GM21576 (cell line): ENCODE results near the gene PTPRK.
"Not testable (repeated sequence)": the region's sequence is repeated elsewhere in the genome, so short reads cannot be mapped to it uniquely, and the experiment has no call there.

Experiments
- ATAC-seq: cut with Tn5 transposase; IDR thresholded peaks from one replicate; pipeline ENCODE4 v1.9.1; 2021; ENCODE audit warnings: mild to moderate bottlenecking, moderate library complexity; ENCODE audit not compliant: unreplicated experiment

PTPRK gene

DNA sequence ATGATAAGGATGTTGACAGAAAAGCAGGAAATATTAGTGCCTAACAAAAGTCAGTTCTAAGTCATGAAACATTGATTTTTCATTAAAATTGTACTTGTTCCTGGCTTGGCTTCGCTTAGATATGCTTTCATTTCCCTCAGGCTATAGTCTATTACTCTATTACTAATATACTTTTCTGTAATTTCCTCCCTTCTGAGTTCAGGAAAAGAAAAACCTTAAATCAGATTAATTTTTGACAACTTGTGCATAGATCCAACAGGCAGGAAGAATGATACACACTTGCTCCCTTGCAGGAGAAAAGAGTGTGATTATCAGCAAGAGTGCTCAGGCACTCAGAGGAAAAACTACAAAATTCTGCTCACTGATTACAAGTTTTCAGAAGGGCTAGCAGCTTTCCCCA, 474.4 kb downstream of the PTPRK start:
- no peak for ATAC-seq

DNA sequence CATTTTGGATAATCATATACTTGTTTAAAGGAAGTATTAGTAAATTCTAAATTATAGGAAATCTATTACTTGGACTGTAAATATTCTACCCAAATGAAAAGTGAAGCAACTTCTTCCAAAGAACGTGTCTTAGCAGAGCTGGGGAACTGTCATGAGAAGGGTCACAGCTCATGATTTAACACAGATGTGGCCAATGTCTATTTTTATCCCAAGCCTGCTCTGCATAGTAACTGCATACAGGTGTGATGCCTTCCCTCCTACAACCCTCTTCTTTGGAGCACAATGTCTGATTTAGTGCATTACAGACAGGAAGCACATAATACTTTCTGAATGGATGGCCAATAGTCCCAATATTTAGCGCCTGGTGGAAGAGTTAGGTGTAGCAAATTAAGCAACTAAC, 480.9 kb downstream of the PTPRK start:
- no peak for ATAC-seq

DNA sequence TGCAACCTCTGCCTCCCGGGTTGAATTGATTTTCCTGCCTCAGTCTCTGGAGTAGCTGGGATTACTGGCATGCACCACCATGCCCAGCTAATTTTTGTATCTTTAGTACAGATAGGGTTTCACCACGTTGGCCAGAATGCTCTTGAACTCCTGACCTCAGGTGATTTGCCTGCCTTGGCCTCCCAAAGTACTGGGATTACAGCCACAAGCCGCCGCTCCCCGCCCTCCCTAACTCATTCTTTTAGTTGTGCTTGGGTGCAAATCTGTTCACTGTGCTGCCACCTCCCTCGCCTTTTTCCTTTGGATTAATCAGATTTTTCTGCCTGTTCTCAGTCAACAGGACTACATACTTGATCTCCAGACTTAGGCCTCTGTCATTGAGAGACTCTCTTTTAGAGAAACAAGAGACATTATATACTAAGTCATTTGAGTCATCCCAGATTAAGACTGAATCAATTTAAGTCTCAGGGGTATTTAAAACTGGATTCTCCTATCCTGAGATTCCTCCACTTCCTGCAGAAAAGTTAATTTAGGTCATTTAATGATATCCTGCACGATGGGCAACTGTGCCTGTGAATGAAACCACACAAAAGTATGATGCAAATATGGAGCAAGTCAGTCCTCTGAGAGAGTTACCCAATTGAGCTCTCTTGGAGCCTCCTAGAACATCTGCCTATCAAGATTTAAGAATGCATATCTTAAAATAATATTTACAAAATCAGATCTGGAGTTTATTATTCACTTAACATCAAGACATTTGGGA, 483.4 kb downstream of the PTPRK start:
- no peak for ATAC-seq

DNA sequence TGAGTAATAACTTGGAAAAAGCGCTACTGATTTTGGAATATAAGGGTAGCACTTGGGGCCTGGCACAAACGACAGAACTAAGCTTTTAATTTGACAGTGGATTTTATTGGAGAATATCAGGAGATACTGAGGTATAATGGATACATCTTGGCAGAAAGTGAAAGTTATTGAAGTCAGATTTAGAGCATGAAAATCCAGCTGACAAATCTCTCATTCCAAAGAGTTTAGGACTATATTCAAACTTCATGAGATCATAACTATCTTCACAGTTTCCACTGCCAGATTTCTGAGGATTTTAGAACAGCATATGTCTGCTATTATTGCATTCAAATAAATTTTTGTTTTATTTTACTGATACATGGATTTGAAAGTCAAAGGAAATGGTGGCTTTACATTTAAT, 487.2 kb downstream of the PTPRK start:
- ATAC-seq, result no peak

DNA sequence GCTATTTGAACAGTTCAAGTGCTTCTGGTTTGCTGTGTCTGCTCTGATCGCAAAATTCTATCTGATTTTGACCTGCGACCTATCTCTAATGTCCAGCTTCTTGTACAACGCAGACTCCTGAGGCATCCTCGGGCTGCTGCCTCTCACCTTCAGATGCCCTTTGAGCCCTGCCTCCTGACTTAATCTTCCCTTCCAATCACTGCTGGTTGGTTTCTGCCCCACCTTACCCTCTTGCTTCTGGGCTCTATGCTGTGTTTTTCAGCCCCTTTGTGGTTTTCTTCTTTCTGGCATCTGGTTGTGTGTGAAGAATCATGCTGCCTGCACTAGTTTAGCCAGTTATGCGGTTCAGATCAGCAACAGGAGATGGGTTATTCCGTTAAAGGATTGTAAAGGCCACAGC, 488.4 kb downstream of the PTPRK start:
- ATAC-seq, result no peak

DNA sequence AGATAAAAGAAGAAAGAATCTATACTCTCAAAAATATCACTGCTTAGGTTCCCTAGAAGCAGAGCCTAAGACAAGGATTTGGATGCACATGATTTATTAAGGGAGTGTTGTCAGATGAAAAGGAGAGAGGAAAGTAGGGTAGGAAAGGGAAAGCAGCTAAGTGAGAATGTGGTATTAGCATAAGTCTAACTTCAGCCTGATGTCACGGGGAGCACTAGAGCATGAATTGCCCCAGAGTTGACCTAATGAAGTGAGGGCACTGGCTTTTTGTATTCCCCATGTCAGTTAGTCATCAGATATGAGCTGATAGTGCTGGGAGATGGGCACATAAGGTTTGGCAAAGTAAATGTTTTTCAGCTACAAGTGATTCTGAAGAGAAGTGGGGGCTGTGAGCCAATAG, 490.6 kb downstream of the PTPRK start:
- ATAC-seq, result no peak

DNA sequence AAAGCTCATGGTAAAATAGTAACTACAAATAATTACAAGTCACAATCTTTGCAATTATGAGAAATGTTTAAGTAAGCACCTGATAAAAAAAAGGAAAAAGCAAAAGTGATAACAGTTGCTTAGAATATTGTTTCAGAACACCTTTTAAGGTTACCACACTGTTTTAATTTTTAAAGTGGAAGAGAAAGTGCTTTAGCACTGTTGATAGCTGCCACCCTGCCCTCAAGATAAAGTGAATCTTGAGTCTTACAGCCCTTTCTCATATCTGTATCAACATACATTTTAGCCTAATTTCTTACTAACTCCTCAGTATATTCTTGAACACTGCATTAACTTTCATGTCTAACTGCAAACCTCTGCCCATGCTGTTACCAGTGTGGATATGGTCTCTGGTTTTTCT, 492.2 kb downstream of the PTPRK start:
- ATAC-seq, result no peak

DNA sequence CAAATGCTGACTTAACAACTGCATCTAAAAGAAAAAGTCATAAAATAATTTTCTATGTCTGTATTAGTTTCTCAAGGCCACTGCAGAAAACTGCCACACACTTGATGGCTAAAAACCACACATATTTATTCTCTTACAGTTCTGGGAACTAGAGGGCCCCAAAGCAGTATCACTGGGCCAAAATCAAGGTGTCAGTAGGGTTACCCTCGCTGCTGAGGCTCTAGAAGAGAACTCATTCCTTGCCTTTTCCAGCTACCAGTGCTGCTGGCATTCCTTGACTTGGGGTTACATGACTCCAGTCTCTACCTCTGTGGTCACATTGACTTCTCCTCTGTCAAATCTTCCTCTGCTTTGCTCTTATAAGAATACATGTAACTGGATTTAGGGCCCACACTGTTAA, 494.9 kb downstream of the PTPRK start:
- no peak for ATAC-seq

DNA sequence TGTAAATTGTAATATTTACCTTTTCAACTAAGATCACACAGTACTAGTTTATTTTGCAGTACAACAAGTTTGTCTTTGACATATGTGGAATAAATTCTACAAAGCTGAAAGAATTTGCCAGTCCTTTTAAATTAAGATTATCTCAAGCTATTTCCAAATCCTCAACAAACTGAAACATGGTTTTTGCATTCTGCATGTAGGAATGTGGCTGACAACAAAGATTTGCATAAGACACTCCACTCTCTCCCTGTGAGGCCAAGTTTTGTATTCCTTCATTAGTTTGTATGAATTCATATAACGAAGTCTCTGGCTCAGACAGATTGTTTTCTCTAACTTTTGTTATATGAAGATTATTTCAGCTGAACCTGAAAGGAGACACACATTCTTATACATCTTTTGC, 495.4 kb downstream of the PTPRK start:
- no peak for ATAC-seq

DNA sequence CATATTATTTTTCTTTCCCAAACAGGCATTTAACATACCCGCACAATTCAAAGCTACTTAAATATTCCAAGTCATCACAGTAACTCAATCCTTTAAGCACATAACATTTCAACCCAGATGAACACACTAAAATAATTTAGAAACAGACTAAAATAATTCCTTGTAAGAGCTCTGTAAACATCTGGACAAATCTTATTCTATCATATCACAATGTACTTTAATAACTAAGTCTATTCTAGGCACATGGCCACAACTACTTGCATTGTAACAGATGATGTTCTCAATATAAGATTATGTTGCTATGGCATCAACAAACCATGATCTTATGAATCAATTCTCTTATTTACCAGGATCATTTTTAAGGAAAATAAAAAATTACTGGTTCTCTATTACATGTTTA, 496.4 kb downstream of the PTPRK start:
- ATAC-seq, result no peak

DNA sequence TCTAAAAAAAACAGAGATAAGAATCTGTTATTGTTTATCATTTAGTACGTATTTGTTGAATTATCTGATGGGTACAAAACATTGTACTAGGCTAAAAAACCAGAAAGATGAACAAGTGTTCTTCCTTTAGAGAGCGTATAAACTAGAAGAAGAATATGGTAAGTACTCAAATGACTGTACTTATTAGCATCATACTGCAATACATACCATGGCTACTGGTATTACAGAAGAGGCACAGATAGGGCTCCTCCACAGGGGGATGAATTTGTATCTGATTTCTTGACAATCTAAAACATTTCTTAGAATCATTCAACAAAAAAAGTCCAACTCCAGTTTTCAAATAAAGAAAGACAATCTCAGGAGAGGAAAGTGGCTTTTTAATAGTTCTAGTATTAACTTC, 501.6 kb downstream of the PTPRK start:
- no peak for ATAC-seq

DNA sequence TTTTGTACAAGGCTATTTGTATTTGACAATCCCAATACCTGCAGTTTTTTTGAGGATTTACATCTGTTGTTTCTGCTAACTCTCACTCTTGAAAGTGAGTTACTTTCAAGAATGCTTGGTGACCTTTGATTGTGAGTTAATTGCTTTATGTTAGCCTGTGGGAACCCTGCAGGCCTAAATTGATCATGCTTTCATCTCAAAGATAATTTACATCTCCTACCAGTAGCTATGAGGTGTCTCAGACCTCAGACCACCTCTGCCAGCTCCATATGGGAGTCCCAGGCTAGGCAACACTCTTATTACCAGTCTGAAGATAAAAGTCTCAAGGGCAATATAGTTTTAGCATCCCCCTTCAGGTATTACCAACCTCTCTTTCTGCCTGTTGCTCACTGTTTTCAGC, 503.1 kb downstream of the PTPRK start:
- ATAC-seq, result no peak

DNA sequence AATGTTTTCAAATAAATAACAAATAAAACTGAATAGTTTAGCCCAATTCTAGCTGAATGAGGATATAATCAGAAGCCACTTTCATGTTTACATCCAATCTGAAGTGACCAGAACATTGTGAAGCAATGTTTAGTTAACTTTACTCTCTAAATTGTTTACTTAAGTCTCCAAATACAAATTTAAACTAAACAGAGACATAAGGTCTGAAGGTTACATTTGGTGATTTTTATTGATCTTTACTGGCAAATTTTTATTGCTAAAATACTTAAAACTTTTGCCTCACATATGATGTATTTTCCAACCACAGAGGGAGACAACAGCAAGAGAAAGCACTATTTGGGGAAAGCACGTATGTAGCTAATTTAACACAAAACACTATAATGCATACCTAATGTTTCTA, 512.7 kb downstream of the PTPRK start:
- ATAC-seq, result no peak

DNA sequence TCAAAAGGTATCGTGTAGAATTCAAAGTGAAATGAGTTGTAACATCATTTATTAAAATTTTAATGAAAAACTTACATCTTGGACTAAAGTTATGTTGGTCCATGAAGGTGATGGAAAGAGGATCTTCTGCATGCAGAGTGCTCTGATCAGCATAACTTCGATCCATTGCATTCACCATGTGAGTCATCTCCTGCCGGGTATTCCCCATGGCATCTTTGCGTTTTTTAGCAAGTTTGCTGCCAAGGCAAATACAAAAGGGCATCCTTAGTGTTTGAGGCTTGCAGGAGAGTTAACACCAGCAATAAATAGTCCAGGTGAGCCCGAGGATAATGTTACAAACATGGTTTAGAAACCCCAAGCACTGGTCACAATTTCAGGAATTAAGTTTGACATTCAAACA, 515.4 kb downstream of the PTPRK start:
- ATAC-seq, result no peak

DNA sequence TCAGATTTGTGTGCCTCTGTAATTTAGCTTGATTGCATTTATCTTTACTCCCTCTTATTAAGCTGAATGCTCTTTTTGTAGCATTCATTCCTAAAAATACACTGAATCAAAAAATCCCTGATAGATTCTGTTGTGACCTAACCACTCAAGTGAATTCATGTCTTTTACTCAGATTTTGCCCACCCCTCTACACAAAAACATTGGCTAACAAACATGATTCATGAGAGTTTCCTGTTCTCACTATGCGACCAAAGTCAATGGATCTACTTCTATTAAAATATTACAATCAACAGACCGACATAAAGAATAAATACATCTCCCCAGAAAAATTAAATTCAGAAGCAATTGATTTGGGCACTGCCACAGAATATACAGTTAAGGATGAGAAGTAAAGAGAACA, 520.0 kb downstream of the PTPRK start:
- no peak for ATAC-seq

DNA sequence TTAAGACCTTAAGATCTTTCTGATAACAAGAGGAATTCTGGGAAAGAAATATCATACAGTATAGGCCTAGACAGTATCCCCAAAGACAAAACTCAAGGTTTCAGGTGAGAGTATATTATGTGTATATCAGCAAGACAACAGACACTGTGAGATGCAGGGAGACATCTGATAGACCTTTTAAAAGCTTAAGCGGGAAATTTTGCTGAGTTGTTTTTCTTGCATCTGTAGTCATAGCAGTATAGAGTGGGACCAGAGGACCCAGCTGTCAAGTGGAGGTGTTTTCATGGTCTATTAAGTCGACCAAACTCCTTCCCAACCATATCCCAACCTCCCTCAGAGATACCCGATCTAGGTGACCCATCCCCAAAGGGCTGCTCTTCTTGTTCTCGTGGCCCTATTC, 521.4 kb downstream of the PTPRK start:
- ATAC-seq, result no peak

DNA sequence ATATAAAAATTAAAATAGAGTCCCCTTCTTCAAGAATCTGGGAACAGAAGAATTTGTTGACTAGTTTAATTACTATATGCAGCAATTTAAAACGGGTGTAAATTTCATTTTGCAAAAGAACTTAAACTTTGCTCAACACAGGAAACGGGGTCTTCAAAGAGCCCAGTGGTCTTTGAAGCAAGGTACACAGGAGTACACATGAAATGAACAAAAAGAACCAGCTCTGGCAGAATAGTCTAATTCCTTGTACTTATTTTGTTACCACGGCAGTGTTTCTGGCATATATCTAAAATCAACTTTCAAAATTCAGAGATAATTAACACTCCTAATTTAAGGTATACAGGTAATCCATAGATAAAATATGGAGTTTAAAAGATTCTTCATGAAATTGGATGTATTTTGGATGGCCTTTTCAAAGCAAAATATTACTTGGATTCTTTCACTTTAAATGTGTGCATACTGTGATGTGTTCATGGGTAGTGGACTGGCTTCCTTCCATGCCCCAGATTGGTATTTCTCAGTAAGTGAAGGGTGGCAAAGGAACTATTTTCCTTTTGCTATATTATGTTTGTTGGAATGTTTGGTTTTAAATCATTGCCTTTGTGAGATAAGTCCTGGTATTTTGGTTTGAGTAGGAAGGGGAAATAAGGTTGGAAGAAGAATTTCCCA, 522.8 kb downstream of the PTPRK start:
- ATAC-seq, result no peak

DNA sequence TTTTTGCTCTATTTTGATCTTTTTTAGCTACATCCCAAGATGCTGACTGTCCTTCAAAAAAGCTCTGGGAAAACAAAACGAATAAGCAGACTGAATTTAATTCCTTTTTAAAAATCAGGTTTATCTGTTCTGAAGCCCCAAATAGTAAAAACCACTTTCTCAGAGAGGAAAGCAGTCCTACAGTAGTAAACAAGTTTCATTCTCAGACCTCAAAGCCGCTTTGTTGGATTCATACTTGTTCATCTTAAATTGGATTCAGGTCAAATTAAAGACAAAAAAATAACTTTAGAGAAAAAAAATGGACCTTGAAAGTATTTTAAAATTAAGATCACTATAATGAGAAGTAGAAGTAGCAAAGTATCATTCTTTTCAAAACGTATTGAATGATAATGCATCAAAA, 523.5 kb downstream of the PTPRK start:
- ATAC-seq, result no peak

DNA sequence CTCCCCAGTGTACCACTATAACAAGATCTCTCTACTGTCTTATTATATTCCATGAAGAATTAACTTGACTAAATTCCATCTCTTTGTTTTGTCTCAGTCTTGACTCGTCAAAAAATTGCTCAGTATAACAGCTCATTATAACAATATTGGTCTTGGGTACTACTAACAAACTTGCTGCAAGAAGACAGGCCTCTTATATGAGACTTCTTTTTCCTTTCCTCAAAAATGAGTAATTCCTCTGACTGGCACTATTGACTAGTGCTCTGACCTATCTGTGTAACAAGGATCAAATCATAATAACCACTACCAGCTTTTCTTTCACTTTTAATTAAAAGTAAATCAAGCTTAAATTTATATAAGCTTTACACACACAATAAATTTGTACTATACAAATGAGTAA, 528.3 kb downstream of the PTPRK start:
- ATAC-seq, result no peak

DNA sequence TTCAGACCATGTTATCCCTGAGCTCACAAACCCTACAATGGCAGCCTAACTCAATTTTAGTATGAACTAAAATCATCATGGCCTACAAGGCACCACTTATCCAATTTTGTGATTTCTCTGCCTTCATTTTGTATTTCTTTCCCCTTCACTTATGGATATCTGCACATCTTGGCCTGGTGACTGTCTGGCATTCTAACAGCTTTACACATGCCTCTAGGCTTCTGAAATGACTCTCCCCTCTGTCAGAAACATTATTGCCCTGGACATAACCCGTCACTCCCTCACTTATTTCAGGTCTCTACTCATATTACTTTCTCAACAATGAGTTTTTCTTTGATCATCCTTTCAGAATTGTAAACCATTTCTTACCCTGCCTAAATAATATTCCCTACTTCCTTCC, 530.3 kb downstream of the PTPRK start:
- no peak for ATAC-seq

DNA sequence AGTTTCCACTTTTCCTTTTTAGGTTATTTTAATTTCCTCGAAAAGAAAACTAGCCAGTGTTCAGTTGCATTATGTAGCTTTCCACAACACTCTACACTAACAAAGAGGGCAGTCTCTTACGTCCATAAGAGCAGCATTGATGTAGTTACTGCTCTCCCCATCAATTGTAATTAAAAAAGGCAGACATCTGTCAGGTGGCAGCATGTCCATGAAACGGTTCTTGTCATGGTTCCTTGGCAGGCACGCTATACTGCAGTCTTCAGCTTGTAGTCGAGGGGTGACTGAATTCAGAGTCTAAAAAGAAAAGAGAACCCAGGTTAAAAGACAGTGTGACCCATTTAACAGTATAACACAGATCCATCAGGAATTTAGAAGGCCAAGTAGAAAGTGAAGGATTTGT, 539.4 kb downstream of the PTPRK start:
- ATAC-seq, result no peak

DNA sequence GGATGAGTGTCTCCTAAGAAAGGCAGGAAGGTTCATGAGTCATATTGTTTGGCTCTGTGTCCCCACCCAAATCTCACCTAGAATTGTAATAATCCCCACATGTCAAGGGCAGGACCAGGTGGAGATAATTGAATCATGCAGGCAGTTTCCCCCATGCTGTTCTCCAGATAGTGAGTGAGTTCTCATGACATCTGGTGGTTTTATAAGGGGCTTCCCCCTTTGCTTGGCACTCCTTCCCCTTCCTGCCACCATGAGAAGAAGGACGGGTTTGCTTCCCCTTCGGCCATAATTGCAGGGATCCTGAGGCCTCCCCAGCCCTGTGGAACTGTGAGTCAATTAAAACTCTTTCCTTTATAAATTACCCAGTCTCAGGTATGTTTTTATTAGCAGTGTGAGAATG, 542.2 kb downstream of the PTPRK start:
- not testable (repeated sequence) for ATAC-seq

DNA sequence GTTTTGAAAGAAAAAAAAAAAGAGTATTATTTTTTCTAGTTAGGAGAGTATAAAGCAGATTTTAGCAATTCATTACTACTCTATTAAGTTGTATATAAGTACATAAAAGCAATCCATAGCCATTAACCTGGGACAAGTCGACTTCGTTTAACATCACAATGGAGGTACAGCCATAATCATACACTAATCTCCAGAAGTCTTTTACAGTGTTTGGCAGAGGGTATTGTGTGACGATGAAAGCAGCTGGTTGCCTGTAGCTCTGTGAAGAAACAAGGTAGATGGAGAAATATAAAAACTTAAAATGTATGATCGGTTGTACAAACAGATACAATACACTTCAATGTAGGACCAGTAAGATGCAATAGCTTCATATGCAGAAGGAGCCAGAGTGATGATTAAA, 543.6 kb downstream of the PTPRK start:
- ATAC-seq, result no peak
